DND-41 (cell line): ENCODE measurements around the gene MTR.

Experiments used
- EZH2 ChIP-seq: IDR thresholded peaks from 3 replicates; pipeline ENCODE4 v1.6.1; 2012; ENCODE audit warnings: borderline replicate concordance, low read depth, mild to moderate bottlenecking, moderate library complexity, low read length, inconsistent platforms; ENCODE audit not compliant: severe bottlenecking
- TF ChIP-seq, protein P1 (sequence below): IDR thresholded peaks from 2 replicates; pipeline ENCODE4 v1.5.1; 2012; ENCODE audit warnings: borderline replicate concordance, low read length, moderate library complexity, mild to moderate bottlenecking; ENCODE audit not compliant: poor library complexity, severe bottlenecking; ENCODE audit errors: extremely low read depth

DNA sequence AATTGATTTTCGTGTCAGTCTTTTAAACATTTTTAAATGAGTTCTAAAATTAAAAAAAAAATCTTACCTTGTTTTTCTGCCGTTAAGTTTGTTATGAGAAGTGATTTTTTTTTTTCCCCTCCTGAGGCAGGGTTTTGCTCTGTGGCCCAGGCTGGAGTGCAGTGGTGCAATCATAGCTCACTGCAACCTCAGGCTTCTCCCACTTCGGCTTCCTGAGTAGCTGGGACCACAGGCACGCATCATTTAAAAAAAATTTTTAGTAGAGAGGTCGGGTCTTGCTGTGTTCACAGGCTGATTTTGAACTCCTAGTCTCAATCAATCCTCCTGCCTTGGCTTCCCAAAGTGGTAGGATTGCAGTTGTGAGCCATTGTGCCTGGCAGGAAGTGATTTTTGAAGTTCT, 41.1 kb downstream of the MTR start:
- TF ChIP-seq, protein P1, sequence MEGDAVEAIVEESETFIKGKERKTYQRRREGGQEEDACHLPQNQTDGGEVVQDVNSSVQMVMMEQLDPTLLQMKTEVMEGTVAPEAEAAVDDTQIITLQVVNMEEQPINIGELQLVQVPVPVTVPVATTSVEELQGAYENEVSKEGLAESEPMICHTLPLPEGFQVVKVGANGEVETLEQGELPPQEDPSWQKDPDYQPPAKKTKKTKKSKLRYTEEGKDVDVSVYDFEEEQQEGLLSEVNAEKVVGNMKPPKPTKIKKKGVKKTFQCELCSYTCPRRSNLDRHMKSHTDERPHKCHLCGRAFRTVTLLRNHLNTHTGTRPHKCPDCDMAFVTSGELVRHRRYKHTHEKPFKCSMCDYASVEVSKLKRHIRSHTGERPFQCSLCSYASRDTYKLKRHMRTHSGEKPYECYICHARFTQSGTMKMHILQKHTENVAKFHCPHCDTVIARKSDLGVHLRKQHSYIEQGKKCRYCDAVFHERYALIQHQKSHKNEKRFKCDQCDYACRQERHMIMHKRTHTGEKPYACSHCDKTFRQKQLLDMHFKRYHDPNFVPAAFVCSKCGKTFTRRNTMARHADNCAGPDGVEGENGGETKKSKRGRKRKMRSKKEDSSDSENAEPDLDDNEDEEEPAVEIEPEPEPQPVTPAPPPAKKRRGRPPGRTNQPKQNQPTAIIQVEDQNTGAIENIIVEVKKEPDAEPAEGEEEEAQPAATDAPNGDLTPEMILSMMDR: no peak
- no peak for TF ChIP-seq EZH2
